ENCODE measurements around the gene TMED9. TPM values are rescaled to one million over a fixed set of nuclear protein-coding genes. Genes with fewer than 3 reads are reported as not detected.
"Not testable (repeated sequence)": the region's sequence is repeated elsewhere in the genome, so short reads cannot be mapped to it uniquely, and the experiment has no call there.

The TMED9 gene
- 91.9 TPM for total RNA-seq

- peak; percentile 90 for DNase-seq
These were observed at the start of gene TMED9 for GRCh38 chr5:177592010-177592834. TMED9 (plus strand) TSS chr5:177592203; CDS start chr5:177592215, 12 bp downstream.

GRCh38 chr5:177542816-177543465, 49.1 kb upstream of the TMED9 start:
- no peak for DNase-seq

- DNase-seq, result peak; percentile 85
These were observed 46.3 kb upstream of the TMED9 start for GRCh38 chr5:177545487-177546257.

- peak; percentile 73 for DNase-seq
These were observed 45.7 kb upstream of the TMED9 start for GRCh38 chr5:177546258-177546741.

- DNase-seq, result no peak
These were observed 44.3 kb upstream of the TMED9 start for GRCh38 chr5:177547736-177548135.

- no peak for DNase-seq
These were observed 43.5 kb upstream of the TMED9 start for GRCh38 chr5:177548495-177548894.

- DNase-seq, result no peak
These were observed 41.9 kb upstream of the TMED9 start for GRCh38 chr5:177550122-177550521.

GRCh38 chr5:177552839-177553455, 39.1 kb upstream of the TMED9 start:
- DNase-seq, result no peak

GRCh38 chr5:177553671-177554429, 38.2 kb upstream of the TMED9 start:
- DNase-seq, result peak; percentile 41

- DNase-seq, result peak; percentile 96
These were observed 37.4 kb upstream of the TMED9 start, which contains the start of gene FAM193B for GRCh38 chr5:177554474-177555111. FAM193B (minus strand) TSS chr5:177554563; CDS start chr5:177554458, 105 bp downstream.

GRCh38 chr5:177555228-177555627, 36.8 kb upstream of the TMED9 start:
- DNase-seq, result no peak

GRCh38 chr5:177555665-177556064, 36.3 kb upstream of the TMED9 start:
- no peak for DNase-seq

- no peak for DNase-seq
These were observed 34.9 kb upstream of the TMED9 start for GRCh38 chr5:177557041-177557647.

GRCh38 chr5:177557796-177558195, 34.2 kb upstream of the TMED9 start:
- no peak for DNase-seq

- DNase-seq, result not testable (repeated sequence)
These were observed 32.5 kb upstream of the TMED9 start for GRCh38 chr5:177559446-177559941.

GRCh38 chr5:177565046-177565445, 27.0 kb upstream of the TMED9 start:
- DNase-seq, result no peak

- DNase-seq, result no peak
These were observed 23.7 kb upstream of the TMED9 start for GRCh38 chr5:177568326-177568725.

GRCh38 chr5:177569894-177570293, 22.1 kb upstream of the TMED9 start:
- no peak for DNase-seq

GRCh38 chr5:177575488-177575887, 16.5 kb upstream of the TMED9 start:
- no peak for DNase-seq

GRCh38 chr5:177576169-177576568, 15.8 kb upstream of the TMED9 start:
- no peak for DNase-seq

All from tongue (tissue), 2 donors.